ENCODE measurements around the gene PTPRK.

PTPRK gene

DNA sequence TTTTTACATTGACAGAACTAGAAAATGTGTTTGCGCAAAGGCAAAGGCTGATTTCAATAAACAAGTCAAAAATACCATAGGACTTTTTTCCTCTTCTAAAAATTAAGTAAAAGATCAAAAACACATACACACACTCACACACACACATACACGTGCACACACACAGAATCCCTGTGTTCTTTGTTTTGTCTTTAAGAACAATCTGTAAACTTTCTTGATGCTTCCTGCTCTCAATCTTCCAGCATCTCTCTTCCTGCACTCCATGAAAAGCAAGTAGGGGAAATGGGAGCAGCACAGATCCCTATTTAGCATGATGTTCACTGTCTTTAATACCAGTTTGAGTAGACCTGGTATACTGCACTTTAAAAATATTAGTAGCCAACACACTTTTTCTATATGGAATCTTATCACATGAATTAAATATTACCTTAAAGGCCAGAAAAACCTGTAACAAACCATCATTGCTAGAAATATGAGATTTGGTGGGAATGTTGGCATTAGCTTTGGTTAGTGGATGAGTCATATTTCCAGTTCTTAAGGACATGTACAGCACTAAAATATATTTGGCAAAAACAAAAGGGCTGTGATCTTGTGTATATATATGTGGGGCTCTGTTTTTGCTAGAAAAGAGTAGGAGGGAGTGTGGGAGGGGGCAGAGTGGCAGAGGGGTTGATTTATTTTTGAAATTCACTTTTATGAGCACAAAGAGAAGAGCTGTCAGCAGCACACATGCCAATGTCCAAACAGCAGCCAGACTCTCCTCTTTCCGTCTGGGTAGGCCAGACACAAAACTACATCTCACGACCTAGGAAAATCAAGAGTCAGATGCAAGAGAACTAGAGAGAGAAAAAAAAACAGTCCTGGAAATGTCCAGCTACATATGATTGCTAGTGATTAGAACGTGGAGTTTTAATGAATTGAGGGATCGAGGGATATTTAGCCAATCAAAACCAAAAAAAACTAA is 4.6 kb downstream of the PTPRK start:
- peak; percentile 55 for DNase-seq

DNA sequence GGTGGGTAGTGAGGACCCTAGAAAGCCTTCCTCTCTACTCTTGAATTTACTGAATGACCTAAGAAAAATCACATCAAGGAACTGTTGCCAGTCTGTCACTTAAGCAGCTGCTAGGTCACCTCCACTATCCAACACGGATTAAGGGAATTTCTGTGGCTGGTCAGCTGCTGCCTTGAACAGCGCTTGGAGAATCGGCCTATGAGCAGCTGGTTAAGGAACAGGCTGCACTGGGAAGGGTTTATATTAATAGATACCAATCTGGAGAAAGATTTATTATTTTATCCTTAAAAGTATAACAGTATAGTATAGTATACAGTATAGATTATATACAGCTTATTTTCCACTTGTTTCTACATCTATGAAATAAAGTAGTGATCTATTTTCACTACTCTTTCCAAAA is 6.5 kb downstream of the PTPRK start:
- DNase-seq, result no peak

DNA sequence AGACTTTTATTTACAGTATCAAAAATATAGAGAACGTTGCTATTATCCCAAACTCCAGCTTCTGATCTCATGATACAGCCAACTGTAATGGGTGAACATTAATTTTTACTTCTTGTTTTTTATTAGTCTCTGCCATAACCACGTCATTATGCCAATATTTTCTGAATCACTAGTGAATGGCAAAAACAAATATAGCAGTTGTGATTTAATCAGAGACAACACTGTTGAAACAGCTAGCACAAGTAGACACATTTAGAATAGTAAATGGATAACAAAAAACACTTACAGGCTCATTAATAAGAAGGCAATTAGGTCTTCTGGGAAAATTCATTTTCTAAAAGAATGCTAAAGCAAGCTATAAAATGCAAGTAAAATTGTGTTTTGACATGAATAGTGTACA is 8.1 kb downstream of the PTPRK start:
- no peak for DNase-seq

DNA sequence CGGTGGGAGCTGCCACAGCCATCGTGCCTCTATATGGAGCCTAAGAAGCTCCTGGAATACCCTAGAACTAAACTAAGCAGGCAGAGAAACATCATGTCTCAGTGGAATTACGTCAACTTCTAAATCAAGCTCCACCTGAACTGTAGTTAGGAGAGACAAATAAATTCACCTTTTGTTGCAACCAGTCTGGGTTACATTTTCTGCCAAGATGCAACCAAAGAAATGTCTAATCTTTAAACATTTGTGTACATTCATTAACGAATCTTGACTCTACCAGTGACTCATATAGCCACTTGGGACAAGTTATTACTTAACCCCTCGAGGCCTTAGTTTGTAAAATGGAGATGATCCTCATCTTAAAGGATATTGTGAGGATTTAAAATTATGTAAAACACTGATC is 8.9 kb downstream of the PTPRK start:
- DNase-seq, result no peak

DNA sequence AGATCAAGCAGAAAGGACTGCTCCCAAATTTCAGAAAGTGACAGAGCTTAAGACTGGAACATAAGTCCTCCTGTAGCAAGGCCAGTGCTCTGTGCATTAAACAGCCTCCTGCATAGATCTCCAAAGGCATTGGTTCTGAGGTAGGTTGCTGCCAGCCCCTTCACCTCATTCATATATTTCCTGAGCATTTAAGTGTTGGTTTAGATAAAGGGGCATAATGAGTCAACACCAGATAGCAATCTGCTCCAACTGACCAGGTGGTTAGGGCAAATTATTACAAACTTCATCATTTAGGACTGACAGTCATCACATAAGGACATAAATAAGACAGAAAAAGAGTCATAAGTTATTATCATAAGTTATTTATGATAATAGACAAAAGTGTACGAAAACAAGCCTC is 10.7 kb downstream of the PTPRK start:
- DNase-seq, result no peak

DNA sequence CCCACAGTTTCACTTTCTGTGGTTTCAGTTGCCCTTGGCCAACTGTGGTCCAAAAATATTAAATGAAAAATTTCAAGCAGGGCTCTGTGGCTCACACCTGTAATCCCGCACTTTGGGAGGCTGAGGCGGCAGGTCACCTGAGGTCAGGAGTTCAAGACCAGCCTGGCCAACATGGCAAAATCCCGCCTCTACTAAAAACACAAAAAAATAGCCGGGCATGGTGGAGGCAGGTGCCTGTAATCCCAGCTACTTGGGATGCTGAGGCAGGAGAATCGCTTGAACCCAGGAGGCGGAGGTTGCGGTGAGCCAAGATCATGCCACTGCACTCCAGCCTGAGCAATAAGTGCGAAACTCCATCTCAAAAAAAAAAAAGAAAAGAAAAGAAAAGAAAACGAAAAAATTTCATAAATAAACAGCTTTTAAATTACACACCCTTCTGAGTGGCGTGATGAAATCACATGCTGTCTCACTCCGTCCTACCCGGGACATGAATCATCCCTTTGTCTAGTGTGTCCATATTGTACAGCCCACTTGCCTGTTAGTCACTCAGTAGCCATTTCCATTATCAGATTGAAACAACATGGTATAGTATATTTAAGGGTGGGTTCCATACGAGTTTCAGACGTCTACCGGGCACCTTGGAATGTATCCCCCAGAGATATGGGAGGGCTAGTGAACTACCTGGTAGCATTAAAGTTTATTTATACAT is 11.7 kb downstream of the PTPRK start:
- DNase-seq, result peak; percentile 91

DNA sequence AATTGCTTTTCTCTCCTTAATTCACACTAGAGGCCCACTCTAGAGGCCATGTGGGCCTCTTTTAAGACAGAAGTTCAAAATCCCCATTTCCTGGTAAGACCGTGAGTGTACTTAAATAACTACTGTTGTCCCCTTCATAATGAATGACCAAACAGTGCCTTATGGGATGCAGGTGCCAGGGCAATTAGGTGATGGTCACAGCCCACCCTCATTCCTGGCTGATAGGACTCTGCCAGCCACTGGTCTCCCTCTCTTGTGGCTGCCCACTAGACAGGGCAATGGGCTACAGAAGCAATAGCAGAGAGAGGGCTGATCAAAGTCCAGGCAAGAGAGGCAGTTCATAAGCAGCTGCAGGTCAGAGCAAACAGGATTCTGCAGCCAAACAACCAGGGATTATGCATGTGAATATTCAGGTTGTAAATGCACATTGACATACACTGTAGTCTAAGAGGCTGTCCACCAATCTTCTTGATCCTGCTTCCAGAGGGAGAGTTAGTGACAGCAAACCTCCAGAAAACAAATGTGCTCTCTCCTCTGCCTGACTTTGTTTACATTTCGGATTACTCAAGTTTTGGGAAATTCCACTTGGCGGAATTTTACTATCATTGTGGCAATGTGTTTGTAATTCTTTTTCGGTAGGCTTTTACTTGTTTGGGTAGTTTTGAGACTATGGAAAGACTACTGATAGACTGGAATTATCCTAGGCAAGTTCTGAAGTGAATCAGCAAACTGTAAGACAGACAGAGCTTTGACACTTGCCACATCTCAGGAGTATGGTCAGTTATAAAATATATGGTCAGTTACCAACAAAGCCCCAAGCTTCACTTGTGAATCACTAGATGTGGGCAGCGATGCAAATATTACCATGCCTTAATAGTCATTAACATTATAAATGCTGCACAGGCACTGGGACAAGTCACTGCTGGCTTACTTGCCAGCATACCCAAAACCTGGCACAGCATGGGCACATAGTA is 12.8 kb downstream of the PTPRK start:
- peak; percentile 56 for DNase-seq

DNA sequence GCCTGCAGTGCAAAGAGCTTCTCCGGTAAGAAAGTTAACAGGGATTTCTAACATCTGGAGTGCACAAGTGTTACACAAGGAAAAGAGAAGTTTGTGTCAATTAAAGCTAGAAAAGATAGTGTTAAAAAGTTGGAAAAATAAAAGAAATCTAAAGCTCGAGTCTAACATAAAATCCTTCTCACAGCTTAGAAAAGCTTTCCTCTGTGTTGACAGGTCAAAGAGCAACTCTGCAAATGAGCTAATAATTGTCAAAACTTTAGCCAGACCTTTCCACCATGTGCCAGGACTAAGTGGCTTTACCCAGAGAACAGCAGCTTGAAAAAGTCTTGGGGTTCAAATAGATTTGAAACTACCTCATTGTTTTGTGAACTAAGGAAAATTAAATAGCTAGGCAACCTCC is 14.8 kb downstream of the PTPRK start:
- DNase-seq, result no peak

DNA sequence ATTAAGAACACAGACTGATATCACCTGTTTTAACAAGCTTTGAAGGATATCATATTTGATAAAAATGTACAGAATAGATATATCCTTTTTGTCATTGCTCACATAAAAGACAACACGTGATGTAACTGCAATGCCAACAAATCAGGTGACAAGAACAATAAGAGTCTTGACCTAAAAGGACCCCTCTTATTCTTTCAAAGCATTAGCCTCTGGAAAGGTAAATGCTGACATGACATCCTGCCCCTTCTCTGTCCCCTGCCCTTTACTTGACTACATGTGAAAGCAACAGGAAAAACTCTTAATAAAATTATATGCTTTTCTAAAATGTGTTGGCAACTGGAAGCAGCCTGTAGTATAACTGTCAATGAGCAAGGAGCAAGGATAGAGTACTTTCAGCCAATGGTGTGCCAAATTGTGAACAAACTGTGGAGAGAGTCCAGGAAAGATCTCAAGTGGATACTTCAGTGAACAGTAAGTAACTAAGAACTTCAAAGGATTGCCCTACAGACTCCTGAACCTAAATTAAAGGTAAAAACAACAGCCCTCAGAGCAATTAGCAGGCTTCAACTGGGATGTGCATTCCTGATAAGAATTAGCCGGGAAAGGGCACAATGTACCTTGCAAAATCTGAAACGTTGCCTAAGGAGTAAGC is 16.3 kb downstream of the PTPRK start:
- no peak for DNase-seq

DNA sequence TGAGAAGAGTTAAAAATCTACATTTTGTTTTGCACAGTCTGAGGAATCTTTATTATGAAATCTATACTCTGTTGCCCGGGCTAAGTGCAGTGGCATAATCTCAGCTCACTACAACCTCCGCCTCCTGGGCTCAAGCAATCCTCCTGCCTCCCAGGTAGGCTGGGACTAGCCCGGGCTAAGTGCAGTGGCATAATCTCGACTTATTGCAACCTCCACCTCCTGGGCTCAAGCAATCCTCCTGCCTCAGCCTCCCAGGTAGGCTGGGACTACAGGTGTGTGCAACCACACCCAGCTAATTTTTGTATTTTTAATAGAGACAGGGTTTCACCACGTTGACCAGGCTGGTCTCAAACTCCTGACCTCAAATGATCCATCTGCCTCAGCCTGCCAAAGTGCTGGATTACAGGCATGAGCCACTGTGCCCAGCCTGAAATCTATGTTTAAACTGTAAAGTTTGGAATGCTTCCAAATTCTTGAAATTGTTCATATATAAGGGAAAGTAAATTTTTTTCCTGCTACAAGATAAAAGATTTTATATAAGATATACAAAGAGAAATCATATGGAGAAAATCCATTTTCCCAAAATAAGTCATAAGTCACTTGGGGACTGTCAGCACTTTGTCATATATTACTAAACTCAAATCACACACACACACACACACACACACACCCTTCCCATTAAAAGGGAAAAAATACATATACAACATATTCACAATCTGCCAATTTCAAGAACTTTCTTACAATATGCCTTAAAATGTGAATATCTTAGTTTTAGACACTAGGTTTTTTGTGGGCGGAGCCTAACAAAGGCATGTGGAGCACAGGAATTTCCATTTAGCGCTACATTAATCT is 19.4 kb downstream of the PTPRK start:
- peak; percentile 50 for DNase-seq

DNA sequence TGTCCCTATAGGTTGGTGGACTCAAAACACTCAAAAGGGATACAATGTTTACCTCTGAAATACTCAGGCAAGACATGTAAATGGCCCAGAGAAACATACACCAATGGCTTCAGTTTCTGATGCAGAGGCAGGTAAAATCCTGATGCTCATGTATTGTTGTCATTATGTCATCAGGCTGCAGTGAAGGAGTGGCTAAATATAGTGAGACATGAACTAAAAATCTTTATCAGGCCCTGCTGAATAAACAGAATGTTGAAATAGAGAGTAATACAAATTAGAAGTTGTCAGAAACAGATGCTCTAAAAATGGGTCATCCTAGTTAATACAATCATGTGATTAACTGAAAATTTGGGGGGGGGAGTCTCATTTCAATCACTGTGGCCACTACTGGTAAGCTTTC is 20.4 kb downstream of the PTPRK start:
- DNase-seq, result peak; percentile 56

DNA sequence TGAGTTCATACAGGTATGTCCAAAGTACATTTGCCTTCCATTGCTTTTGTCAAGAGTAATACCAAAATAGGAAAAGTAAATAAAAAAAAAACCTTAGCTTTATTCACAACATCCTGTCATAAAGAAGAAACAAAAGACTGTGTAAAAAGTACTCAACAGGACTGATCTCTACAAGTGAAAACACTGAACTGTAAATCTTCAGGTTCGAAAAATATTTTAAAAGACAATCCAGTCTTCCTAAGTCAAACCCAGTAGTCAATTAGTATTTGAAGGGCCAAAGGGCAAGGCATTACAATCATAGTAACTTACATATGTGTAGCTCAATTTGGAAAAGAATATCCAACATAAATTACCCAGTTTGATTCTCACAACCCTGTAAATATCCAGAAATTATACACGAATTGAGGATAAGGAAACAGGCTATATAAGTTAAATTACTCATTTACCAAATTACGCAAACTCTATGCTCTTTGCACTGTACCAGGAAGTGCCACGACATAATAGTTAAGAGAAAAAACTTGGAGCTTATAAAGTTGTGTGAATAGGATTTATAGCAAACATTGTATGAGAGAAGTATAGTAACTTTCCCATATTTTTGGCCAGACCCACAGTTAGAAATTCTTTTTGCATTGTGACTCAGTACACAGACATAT is 21.2 kb downstream of the PTPRK start:
- peak; percentile 70 for DNase-seq

DNA sequence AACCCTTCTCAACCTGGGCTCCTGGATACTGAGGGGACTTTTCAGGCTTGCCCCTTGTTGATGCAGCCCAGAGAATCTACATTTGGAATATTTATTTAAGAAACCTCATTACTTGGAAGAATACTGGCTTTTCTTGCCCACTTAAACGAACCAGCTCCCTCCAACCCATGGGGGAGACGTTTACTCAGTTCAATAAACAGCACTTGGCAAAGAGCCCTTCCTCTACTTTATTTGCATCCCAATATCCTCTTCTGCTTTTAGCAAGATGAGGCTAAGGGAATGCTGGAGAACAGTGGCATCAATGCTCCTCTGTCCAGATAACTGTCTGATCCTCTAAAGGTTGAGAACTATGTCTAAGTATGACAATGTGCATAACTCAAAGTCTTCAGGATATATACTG is 22.2 kb downstream of the PTPRK start:
- DNase-seq, result no peak

DNA sequence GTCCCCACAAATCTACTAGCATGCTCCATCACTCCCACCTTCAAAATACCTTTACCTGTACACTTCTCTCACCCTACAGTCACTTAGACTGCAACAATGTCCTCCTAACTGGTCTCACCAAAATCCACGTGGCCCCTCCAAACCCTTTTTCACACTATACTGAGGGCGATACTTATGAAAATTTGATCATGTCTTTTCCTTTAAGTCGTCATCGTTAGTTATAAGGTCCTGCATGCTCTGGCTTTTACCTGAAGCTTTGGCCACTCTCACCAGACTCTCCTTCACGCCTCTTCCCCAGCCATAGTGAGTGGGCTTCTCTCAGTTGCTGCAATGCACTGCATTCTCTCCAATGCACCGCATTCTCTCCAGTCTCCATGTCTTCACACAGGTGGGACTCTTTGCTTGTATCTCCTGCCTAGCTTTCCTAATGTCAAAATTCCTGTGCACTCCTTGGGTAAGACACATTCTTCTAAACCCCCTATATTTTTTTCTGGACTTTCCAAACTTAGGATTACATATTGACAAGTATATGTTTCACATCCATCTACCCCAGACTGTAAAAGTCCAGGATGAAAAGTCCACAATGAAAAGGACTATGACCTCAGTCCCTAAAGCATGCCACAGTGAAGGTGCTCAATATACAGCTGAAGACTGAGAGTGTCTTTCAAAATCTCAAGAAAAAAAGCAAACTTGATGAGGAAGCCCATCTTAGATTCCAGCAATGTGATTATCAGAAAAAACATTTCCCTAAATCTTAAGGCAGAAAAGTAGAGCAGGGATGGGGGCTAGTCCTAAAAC is 24.7 kb downstream of the PTPRK start:
- no peak for DNase-seq

DNA sequence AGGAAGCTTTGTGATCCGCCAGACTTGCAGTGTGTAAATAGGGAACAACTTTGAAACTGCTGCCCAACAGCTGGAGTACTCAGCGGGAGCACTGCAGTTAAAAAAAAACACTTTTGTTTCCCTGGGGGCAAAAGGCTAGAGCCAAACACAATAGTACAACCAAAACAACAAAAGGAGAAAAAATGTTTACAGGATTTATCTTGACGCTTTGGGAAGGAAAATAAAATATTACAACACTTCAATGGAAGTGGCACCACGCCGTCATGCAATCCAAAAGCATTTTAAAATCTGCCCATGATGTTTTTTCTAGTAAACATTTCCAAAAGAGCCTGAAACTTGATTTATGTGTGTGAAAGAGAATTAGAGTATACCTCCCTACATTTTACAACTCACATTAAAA is 26.0 kb downstream of the PTPRK start:
- no peak for DNase-seq

DNA sequence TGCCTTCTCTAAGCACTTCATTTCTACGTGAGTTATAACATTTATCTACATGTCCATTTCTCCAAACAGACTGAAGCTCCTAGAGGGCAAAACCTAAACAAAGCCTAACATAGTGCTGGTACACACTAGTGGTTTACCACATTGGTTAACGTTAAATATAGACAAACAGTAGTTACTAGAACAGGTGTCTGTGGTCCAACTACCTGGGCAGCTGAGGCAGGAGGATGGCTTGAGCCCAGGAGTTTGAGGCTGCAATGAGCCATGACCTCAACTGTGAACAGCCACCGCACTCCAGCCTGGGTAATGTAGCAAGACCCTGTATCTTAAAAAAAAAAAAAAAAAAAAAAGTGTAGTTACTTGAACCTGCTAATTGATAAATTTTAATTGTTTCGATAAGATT is 26.5 kb downstream of the PTPRK start:
- DNase-seq, result no peak

DNA sequence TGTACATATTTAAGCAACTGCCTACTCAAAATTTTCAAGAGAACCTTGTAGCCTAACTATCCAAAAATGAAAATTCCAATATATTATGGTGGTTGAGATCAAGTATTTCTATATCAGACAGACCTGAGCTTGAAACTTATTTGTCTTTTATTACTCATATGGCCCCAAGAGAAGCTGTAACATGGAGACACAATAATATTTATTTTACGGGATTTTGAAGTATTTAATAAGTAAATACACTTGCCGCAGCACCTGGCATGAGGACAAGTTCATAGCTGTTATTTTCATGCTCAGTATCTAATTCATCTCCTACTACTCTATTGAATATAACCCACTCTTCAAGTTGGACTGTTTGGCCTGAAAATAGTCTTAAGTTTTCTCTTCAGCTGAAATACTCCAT is 28.0 kb downstream of the PTPRK start:
- no peak for DNase-seq

DNA sequence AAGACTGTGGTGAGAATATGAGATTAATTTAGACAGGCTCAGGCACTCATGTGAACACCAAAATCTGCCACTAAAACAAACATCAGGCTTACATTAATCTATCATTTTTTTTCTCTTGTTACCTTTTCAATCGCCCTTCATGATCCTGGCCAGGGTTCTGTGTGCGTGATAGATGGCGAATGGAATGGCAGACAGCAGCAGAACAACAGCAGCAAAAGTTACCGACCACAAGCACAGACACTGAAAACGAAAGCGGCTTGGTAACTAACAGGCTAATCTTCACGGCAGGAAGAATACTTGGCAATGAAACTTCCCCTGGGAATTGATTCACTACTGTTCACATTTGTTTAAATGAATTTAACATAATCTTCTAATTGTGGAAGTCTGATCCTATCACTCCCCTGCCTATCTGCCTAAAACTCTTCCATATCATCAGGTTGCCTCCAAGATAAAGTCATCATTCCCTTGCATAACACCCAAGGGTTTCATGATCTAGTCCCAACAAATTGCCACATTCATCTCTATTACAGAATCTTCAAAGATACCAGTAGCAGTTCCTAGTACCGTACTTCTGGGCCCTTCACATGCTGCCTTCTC is 28.7 kb downstream of the PTPRK start:
- DNase-seq, result peak; percentile 86

DNA sequence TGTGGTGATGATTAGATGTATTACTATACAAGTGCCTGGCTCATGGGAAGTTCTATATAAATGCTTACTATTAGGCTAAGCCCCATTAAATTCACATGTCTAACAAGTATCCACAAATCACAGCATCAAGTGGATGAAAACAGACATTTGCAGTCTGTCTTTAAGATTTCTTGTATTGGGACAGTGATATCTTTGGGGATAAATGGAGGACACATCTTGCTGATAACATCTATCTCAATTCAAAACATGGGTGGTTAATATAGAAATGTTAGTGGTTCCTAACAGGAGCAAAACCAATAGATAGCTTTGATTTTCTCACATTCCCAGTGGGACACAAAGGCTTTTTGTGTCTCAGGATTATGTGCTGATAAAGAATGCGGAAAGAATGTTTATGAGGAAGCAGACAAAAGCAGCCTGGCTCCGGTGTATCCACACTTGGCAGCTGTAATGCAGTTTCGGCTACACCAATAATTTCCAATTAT is 29.3 kb downstream of the PTPRK start:
- DNase-seq, result peak; percentile 52

All from fibroblast of upper back skin (primary cell).